Karpas-422 (cell line): Measurements from ENCODE around the gene IGSF23. TPM values are rescaled to one million over a fixed set of nuclear protein-coding genes. Genes with fewer than 3 reads are reported as not detected.

Experiments used
- DNase-seq: peaks from one replicate; pipeline ENCODE4 v3.0.0-alpha.2; 2015
- H2AFZ ChIP-seq: fragments of 200-600 bp; sonication (generic); 2 replicates; pipeline ENCODE4 v1.6.1; 2014; ENCODE audit warnings: antibody characterized with exemption, low read length, mixed read lengths
- H3K27ac ChIP-seq: fragments of 200-600 bp; sonication (generic); 2 replicates; pipeline ENCODE4 v1.5.1; 2014; ENCODE audit warnings: mild to moderate bottlenecking, low read length, moderate library complexity
- H3K27me3 ChIP-seq: fragments of 200-600 bp; sonication (generic); 2 replicates; pipeline ENCODE4 v1.6.1; 2014; ENCODE audit warnings: low read length, mixed read lengths
- H3K36me3 ChIP-seq: fragments of 200-600 bp; sonication (generic); 2 replicates; pipeline ENCODE4 v1.6.1; 2014; ENCODE audit warnings: low read length, mixed read lengths; ENCODE audit not compliant: insufficient read depth
- H3K4me1 ChIP-seq: fragments of 200-600 bp; sonication (generic); 2 replicates; pipeline ENCODE4 v1.6.1; 2014; ENCODE audit warnings: mild to moderate bottlenecking, low read length, mixed read lengths
- H3K4me2 ChIP-seq: fragments of 200-600 bp; sonication (generic); 2 replicates; pipeline ENCODE4 v1.6.1; 2014; ENCODE audit warnings: low read length, low read depth, mild to moderate bottlenecking; ENCODE audit not compliant: poor library complexity, severe bottlenecking
- H3K4me3 ChIP-seq: fragments of 200-600 bp; sonication (generic); 2 replicates; pipeline ENCODE4 v1.5.1; 2014; ENCODE audit warnings: mild to moderate bottlenecking, antibody characterized with exemption, low read length, mixed read lengths
- H3K79me2 ChIP-seq: fragments of 200-600 bp; sonication (generic); 2 replicates; pipeline ENCODE4 v1.6.1; 2014; ENCODE audit warnings: mild to moderate bottlenecking, low read length, mixed read lengths
- H3K9ac ChIP-seq: fragments of 200-600 bp; sonication (generic); 2 replicates; pipeline ENCODE4 v1.6.0; 2014; ENCODE audit warnings: low read length
- H3K9me2 ChIP-seq: fragments of 200-600 bp; sonication (generic), shearing (Covaris generic); replicated peaks from 2 replicates; pipeline ENCODE4 v1.6.0; 2014; ENCODE audit warnings: mild to moderate bottlenecking, low read length, moderate library complexity; ENCODE audit not compliant: insufficient read depth
- H3K9me3 ChIP-seq: fragments of 300-700, 200-600 bp; sonication (generic); 2 replicates; pipeline ENCODE4 v1.6.1; 2014; ENCODE audit warnings: low read length, mixed read lengths
- H4K20me1 ChIP-seq: fragments of 200-600 bp; sonication (generic); 2 replicates; pipeline ENCODE4 v1.6.1; 2014; ENCODE audit warnings: mild to moderate bottlenecking, antibody characterized with exemption, low read length, low read depth; ENCODE audit not compliant: insufficient read depth
- total RNA-seq: library from RNA; depleted of rRNA; stranded (reverse); fragments of >200 nt; shearing (Covaris generic); gene quantifications from 2 replicates; pipeline ENCODE4 v1.2.3, GENCODE V29; 2014; ENCODE audit warnings: low replicate concordance

Gene IGSF23
- total RNA-seq, 1 experiment from 2014 or later, result not detected

- Histone ChIP-seq H2AFZ (no peak overlapping the region), H3K9me3 (no peaks in the 10 kb centered on the region), H3K4me3 (no peak overlapping the region), H3K9me2 (no peaks in the 10 kb centered on the region), H4K20me1 (no peaks in the 10 kb centered on the region), H3K4me1 (no peaks in the 10 kb centered on the region), H3K27ac (no peak overlapping the region), H3K4me2 (no peak overlapping the region), H3K36me3 (no peaks in the 10 kb centered on the region), H3K9ac (no peak overlapping the region), H3K79me2 (no peaks in the 10 kb centered on the region), H3K27me3 (no peaks in the 10 kb centered on the region)
- DNase-seq, result no peak
Measured at GRCh38 chr19:44634785-44635184, 21.4 kb downstream of the IGSF23 start.

DNA sequence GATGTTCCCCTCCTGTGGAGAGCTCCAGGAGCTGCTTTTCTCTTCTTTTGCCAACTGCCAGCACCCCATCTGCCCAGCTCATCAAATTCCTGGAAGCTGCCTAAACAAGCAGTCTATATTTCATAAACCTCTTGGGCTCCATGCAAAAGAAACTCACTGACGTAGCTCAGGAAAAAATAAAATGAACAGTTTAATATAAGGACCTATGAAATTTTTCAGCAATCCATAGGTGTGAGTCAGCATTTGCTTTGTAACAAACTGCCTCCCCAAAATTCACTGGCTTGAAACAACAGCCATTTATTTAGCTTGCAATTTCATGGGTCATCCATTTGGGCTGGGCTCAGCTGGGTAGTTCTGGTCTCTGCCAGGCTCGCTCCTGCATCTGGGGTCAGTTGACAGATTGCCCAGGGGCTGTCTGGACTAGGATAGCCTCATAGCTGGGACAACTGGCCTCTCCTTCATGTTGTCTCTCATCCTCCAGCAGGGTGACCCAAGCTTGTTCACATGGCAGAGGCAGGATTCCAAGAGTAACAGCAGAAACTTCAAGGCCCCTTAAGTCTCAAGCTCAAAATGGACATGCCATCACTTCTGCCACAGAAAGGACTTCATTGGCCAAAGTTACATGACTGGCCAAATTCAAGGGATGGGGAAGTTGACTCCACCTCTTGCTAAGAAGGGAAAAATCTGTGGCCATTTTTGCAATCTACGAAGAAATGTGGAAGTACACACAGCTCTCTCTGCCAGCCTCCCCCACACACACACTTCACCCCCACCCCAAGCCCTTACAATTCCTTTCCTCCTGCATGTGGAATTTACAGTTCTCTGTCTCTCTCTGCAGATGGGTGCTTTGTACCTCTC lies 22.4 kb downstream of the IGSF23 start:
- H3K9me2 ChIP-seq, result no peaks in the 10 kb centered on the region
- no peak overlapping the region for H3K9ac ChIP-seq
- no peaks in the 10 kb centered on the region for H3K36me3 ChIP-seq
- H3K27ac ChIP-seq, result no peak overlapping the region
- no peak for DNase-seq
- no peak overlapping the region for H2AFZ ChIP-seq
- H3K4me1 ChIP-seq, result no peaks in the 10 kb centered on the region
- H3K27me3 ChIP-seq, result no peaks in the 10 kb centered on the region
- H3K4me2 ChIP-seq, result no peak overlapping the region
- H3K4me3 ChIP-seq, result no peak overlapping the region
- H3K9me3 ChIP-seq, result no peaks in the 10 kb centered on the region
- H3K79me2 ChIP-seq, result no peaks in the 10 kb centered on the region
- no peaks in the 10 kb centered on the region for H4K20me1 ChIP-seq

DNA sequence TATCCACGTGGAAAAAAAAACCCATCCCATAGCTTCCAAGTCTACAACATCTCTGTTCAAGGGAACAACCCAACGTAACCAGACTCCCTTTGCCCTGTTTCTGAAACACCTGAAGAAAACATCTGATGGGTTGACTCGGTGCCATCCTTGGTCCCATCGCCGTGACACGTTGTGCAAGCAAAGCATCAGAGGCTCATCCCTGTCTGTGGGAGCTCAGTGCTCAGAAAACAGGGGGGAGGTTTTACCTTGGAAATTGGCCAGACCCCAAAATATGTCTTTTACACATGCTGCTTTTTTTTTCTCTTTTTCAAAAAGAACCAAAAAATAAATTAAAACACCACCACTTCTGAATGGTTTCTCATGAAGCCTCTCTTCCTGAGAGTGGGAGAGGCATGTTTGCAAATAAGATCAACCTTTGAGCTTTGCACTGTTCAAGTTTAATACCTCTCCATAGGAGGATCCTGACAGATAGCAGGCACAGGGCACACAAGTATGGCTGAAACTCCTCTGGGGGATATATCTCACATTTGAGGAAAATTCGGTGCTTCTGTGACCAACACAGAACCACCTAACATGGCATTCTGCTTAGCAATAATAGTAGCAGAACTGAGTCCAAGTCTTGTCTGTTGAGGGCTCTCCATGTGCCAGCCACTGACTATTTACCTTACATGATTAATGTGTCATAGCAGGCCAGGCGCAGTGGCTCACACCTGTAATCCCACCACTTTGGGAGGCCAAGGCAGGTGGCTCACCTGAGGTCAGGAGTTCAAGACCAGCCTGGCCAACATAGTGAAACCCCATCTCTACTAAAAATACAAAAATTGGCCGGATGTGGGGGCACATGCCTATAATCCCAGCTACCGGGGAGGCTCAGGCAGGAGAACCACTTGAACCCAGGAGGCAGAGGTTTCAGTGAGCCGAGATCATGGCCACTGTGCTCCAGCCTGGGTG lies 23.4 kb downstream of the IGSF23 start:
- Histone ChIP-seq H3K4me3 (no peak overlapping the region), H3K36me3 (no peaks in the 10 kb centered on the region), H4K20me1 (no peaks in the 10 kb centered on the region), H3K27me3 (no peaks in the 10 kb centered on the region), H3K9ac (no peak overlapping the region), H3K4me1 (no peaks in the 10 kb centered on the region), H3K27ac (no peak overlapping the region), H3K9me2 (no peaks in the 10 kb centered on the region), H3K4me2 (no peak overlapping the region), H2AFZ (no peak overlapping the region), H3K79me2 (no peaks in the 10 kb centered on the region), H3K9me3 (no peaks in the 10 kb centered on the region)
- DNase-seq, result no peak

DNA sequence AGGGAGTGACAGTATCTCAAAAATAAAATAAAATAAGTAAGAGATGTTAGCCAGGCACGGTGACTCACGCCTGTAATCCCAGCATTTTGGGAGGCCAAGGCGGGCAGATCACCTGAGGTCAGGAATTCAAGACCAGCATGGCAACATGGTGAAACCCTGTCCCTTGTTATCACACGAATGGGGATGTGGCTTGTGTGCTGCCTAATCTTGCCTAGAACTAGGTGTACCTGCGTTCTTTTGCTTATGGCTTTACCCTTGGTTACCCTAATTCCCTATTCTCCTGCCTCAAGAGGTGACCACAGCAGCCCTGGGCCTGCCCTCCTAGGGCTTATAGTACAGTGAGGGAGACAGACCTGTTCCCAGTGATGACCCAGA lies 24.0 kb downstream of the IGSF23 start:
- no peaks in the 10 kb centered on the region for H3K4me1 ChIP-seq
- no peak overlapping the region for H3K27ac ChIP-seq
- no peak for DNase-seq
- H3K9ac ChIP-seq, result no peak overlapping the region
- no peaks in the 10 kb centered on the region for H4K20me1 ChIP-seq
- no peaks in the 10 kb centered on the region for H3K9me2 ChIP-seq
- no peaks in the 10 kb centered on the region for H3K79me2 ChIP-seq
- no peak overlapping the region for H2AFZ ChIP-seq
- no peaks in the 10 kb centered on the region for H3K36me3 ChIP-seq
- H3K4me2 ChIP-seq, result no peak overlapping the region
- no peaks in the 10 kb centered on the region for H3K27me3 ChIP-seq
- H3K9me3 ChIP-seq, result no peaks in the 10 kb centered on the region
- no peak overlapping the region for H3K4me3 ChIP-seq

DNA sequence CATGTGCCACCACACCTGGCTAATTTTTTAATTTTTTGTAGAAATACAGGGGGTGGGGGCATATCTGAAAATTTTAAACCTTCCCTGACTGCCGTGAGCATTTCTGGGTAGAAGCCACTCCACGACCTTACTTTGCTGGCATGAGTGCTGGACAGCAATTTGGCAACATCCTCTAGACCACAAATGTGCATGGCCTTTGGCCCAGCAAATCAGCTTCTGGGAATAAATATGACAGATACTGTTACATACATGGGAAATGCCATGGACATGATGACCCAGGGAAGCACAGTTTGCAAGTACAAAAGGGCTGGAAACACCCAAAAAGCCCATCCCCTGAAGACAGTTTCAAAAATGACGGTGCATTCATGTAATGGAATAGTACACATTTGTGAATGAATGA lies 27.2 kb downstream of the IGSF23 start:
- H3K4me1 ChIP-seq, result no peaks in the 10 kb centered on the region
- H3K27ac ChIP-seq, result no peak overlapping the region

GRCh38 chr19:44641501-44642265 lies 28.3 kb downstream of the IGSF23 start:
- Histone ChIP-seq H3K9ac (no peak overlapping the region), H3K4me2 (no peak overlapping the region), H3K27me3 (no peaks in the 10 kb centered on the region), H2AFZ (no peak overlapping the region), H3K9me3 (no peaks in the 10 kb centered on the region), H3K9me2 (no peaks in the 10 kb centered on the region), H3K4me3 (no peak overlapping the region), H3K36me3 (no peaks in the 10 kb centered on the region), H3K27ac (no peak overlapping the region), H4K20me1 (no peaks in the 10 kb centered on the region), H3K79me2 (no peaks in the 10 kb centered on the region), H3K4me1 (no peaks in the 10 kb centered on the region)
- DNase-seq, result no peak

More for the DNA sequence above, 27.2 kb downstream of the IGSF23 start:
- no peaks in the 10 kb centered on the region for H4K20me1 ChIP-seq
- H3K9me3 ChIP-seq, result no peaks in the 10 kb centered on the region
- no peak overlapping the region for H3K9ac ChIP-seq
- H2AFZ ChIP-seq, result no peak overlapping the region
- H3K9me2 ChIP-seq, result no peaks in the 10 kb centered on the region
- no peak overlapping the region for H3K4me3 ChIP-seq
- no peaks in the 10 kb centered on the region for H3K27me3 ChIP-seq
- H3K4me2 ChIP-seq, result no peak overlapping the region
- DNase-seq, result no peak
- no peaks in the 10 kb centered on the region for H3K79me2 ChIP-seq
- H3K36me3 ChIP-seq, result no peaks in the 10 kb centered on the region

DNA sequence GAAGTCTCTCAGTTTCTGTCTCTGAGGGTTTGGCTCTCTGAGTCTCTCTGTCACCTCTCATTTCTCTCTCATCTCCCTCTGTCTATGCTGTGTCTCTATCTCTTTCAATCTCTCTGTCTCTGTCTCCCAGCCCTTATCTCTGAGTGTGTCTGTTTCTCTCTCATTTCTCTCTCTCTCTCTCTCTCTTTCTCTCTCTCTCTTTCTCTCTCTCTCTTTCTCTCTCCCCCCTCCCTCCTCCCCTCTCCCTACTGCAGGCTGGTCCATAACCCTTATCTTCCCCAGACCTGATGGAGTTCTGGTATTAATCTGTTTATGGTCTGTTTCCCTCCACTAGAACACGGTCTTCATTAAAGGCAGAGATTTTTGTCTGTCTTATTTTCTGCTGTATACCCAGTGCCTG lies 29.0 kb downstream of the IGSF23 start:
- Histone ChIP-seq H3K9me2 (no peaks in the 10 kb centered on the region), H3K4me3 (no peak overlapping the region), H3K27me3 (no peaks in the 10 kb centered on the region), H3K4me1 (no peaks in the 10 kb centered on the region), H3K9me3 (no peaks in the 10 kb centered on the region), H3K27ac (no peak overlapping the region), H3K36me3 (no peaks in the 10 kb centered on the region), H3K9ac (no peak overlapping the region), H3K4me2 (no peak overlapping the region), H3K79me2 (no peaks in the 10 kb centered on the region), H4K20me1 (no peaks in the 10 kb centered on the region), H2AFZ (no peak overlapping the region)
- DNase-seq, result no peak
